Nephron progenitor cell (in vitro differentiated cells): ENCODE measurements around the gene FAM3D.
A peak's percentile ranks its signal among the peaks of the same experiment; 100 is the strongest.
"Not testable (repeated sequence)": the region's sequence is repeated elsewhere in the genome, so short reads cannot be mapped to it uniquely, and the experiment has no call there.

Source experiments
- DNase-seq: peaks from one replicate; pipeline ENCODE4 v3.0.0; 2021
- H3K27ac Mint-ChIP-seq: 2 replicates; pipeline ENCODE4 v1.8.0; 2021; ENCODE audit warnings: mild to moderate bottlenecking, moderate library complexity, mixed read lengths
- H3K27me3 Mint-ChIP-seq: 2 replicates; pipeline ENCODE4 v1.8.0; 2021; ENCODE audit warnings: mild to moderate bottlenecking, low read depth, mixed read lengths; ENCODE audit not compliant: poor library complexity
- H3K36me3 Mint-ChIP-seq: 2 replicates; pipeline ENCODE4 v1.8.0; 2021; ENCODE audit warnings: low read depth, mixed read lengths
- H3K4me1 Mint-ChIP-seq: 2 replicates; pipeline ENCODE4 v1.8.0; 2021; ENCODE audit warnings: mixed read lengths
- H3K4me3 Mint-ChIP-seq: 2 replicates; pipeline ENCODE4 v1.8.0; 2021; ENCODE audit warnings: mild to moderate bottlenecking, moderate library complexity, mixed read lengths
- H3K9me3 Mint-ChIP-seq: 2 replicates; pipeline ENCODE4 v1.8.0; 2021; ENCODE audit warnings: mild to moderate bottlenecking, moderate library complexity, mixed read lengths
- CTCF ChIP-seq: fragments of 200-600 bp; sonication (generic); IDR thresholded peaks from 2 replicates; pipeline ENCODE4 v1.5.0; 2021; ENCODE audit warnings: antibody characterized with exemption

Gene FAM3D

GRCh38 chr3:58666683-58667082, at the start of gene FAM3D:
FAM3D (minus strand) TSS chr3:58666774; CDS start chr3:58655563, 11,211 bp downstream.
- Mint-ChIP-seq H3K27me3 (peaks cover 16% of the 10 kb centered on the region), H3K9me3 (no peaks in the 10 kb centered on the region), H3K27ac (peak within 1 kb of the TSS; percentile 11), H3K4me3 (no peak within 1 kb of the TSS), H3K36me3 (no peaks in the 10 kb centered on the region), H3K4me1 (peaks cover 12% of the 10 kb centered on the region)
- TF ChIP-seq CTCF, result no peak
- no peak for DNase-seq

- DNase-seq, result no peak
- Mint-ChIP-seq H3K27ac (no peak overlapping the region), H3K36me3 (peaks cover 5% of the 10 kb centered on the region), H3K27me3 (no peaks in the 10 kb centered on the region), H3K9me3 (peaks cover 3% of the 10 kb centered on the region), H3K4me3 (no peak overlapping the region), H3K4me1 (no peaks in the 10 kb centered on the region)
- TF ChIP-seq CTCF, result no peak
These were observed 47.3 kb upstream of the FAM3D start for GRCh38 chr3:58713715-58714401.

- H3K4me3 Mint-ChIP-seq, result no peak overlapping the region
- TF ChIP-seq CTCF, result no peak
- no peak overlapping the region for H3K27ac Mint-ChIP-seq
- no peaks in the 10 kb centered on the region for H3K27me3 Mint-ChIP-seq
- H3K9me3 Mint-ChIP-seq, result peaks cover 3% of the 10 kb centered on the region
- H3K4me1 Mint-ChIP-seq, result peaks cover 3% of the 10 kb centered on the region
- no peak for DNase-seq
- no peaks in the 10 kb centered on the region for H3K36me3 Mint-ChIP-seq
These were observed 45.3 kb upstream of the FAM3D start for GRCh38 chr3:58711871-58712270.

- H3K4me3 Mint-ChIP-seq, H3K27ac Mint-ChIP-seq, DNase-seq, H3K9me3 Mint-ChIP-seq, H3K36me3 Mint-ChIP-seq, H3K27me3 Mint-ChIP-seq, H3K4me1 Mint-ChIP-seq: not testable (repeated sequence)
These were observed 42.4 kb upstream of the FAM3D start for GRCh38 chr3:58708983-58709382.

GRCh38 chr3:58708116-58708791, 41.7 kb upstream of the FAM3D start:
- TF ChIP-seq CTCF, result no peak
- Mint-ChIP-seq H3K27ac (no peak overlapping the region), H3K4me3 (no peak overlapping the region), H3K9me3 (no peaks in the 10 kb centered on the region), H3K4me1 (peaks cover 3% of the 10 kb centered on the region), H3K36me3 (no peaks in the 10 kb centered on the region), H3K27me3 (no peaks in the 10 kb centered on the region)
- no peak for DNase-seq

- H3K27me3 Mint-ChIP-seq, result no peaks in the 10 kb centered on the region
- no peak overlapping the region for H3K27ac Mint-ChIP-seq
- H3K4me1 Mint-ChIP-seq, result peaks cover 3% of the 10 kb centered on the region
- no peaks in the 10 kb centered on the region for H3K9me3 Mint-ChIP-seq
- H3K4me3 Mint-ChIP-seq, result no peak overlapping the region
- no peak for TF ChIP-seq CTCF
- H3K36me3 Mint-ChIP-seq, result no peaks in the 10 kb centered on the region
- no peak for DNase-seq
These were observed 40.9 kb upstream of the FAM3D start for GRCh38 chr3:58707390-58707930.
